ENCODE measurements around the gene FUCA2.

FUCA2 gene

GRCh38 chr6:143510991-143511891 lies at the start of gene FUCA2:
Gene FUCA2, minus strand, starts transcription at chr6:143511720. Its CDS starts 86 bp downstream, at chr6:143511634.
- H3K36me3 ChIP-seq (ENCODE audit: control insufficient read depth, insufficient read depth, low read length) = no peaks in the 10 kb centered on the region
- H3K4me1 ChIP-seq (ENCODE audit: control insufficient read depth, insufficient read depth, low read length) = peaks cover under 1% of the 10 kb centered on the region
- H3K9me3 ChIP-seq (ENCODE audit: control insufficient read depth, insufficient read depth, low read length) = no peaks in the 10 kb centered on the region
- peak within 1 kb of the TSS; percentile 85 for H3K4me3 ChIP-seq (ENCODE audit: low read depth, low read length)
- H3K27me3 ChIP-seq (ENCODE audit: control insufficient read depth, insufficient read depth, low read length) = peaks cover 4% of the 10 kb centered on the region
- peak within 1 kb of the TSS; percentile 96 for H3K9ac ChIP-seq (ENCODE audit: low read depth, low read length)

GRCh38 chr6:143561105-143561704 lies 49.7 kb upstream of the FUCA2 start:
- H3K27me3 ChIP-seq (ENCODE audit: control insufficient read depth, insufficient read depth, low read length) = no peaks in the 10 kb centered on the region
- no peak overlapping the region for H3K9ac ChIP-seq (ENCODE audit: low read depth, low read length)

GRCh38 chr6:143559051-143559660 lies 47.6 kb upstream of the FUCA2 start:
- Histone ChIP-seq H3K4me1 (ENCODE audit: control insufficient read depth, insufficient read depth, low read length) (no peaks in the 10 kb centered on the region), H3K36me3 (ENCODE audit: control insufficient read depth, insufficient read depth, low read length) (no peaks in the 10 kb centered on the region), H3K9me3 (ENCODE audit: control insufficient read depth, insufficient read depth, low read length) (no peaks in the 10 kb centered on the region)

More at GRCh38 chr6:143561105-143561704, 49.7 kb upstream of the FUCA2 start:
- H3K36me3 ChIP-seq (ENCODE audit: control insufficient read depth, insufficient read depth, low read length) = no peaks in the 10 kb centered on the region
- H3K4me3 ChIP-seq (ENCODE audit: low read depth, low read length) = no peak overlapping the region
- H3K9me3 ChIP-seq (ENCODE audit: control insufficient read depth, insufficient read depth, low read length) = no peaks in the 10 kb centered on the region
- no peaks in the 10 kb centered on the region for H3K4me1 ChIP-seq (ENCODE audit: control insufficient read depth, insufficient read depth, low read length)

GRCh38 chr6:143556529-143556928 lies 45.0 kb upstream of the FUCA2 start:
- H3K9ac ChIP-seq (ENCODE audit: low read depth, low read length) = no peak overlapping the region

More at GRCh38 chr6:143559051-143559660, 47.6 kb upstream of the FUCA2 start:
- no peaks in the 10 kb centered on the region for H3K27me3 ChIP-seq (ENCODE audit: control insufficient read depth, insufficient read depth, low read length)
- H3K4me3 ChIP-seq (ENCODE audit: low read depth, low read length) = no peak overlapping the region
- H3K9ac ChIP-seq (ENCODE audit: low read depth, low read length) = no peak overlapping the region

GRCh38 chr6:143555582-143555981 lies 44.1 kb upstream of the FUCA2 start:
- no peaks in the 10 kb centered on the region for H3K4me1 ChIP-seq (ENCODE audit: control insufficient read depth, insufficient read depth, low read length)
- H3K36me3 ChIP-seq (ENCODE audit: control insufficient read depth, insufficient read depth, low read length) = no peaks in the 10 kb centered on the region
- H3K9ac ChIP-seq (ENCODE audit: low read depth, low read length) = no peak overlapping the region
- H3K27me3 ChIP-seq (ENCODE audit: control insufficient read depth, insufficient read depth, low read length) = no peaks in the 10 kb centered on the region
- H3K4me3 ChIP-seq (ENCODE audit: low read depth, low read length) = no peak overlapping the region
- no peaks in the 10 kb centered on the region for H3K9me3 ChIP-seq (ENCODE audit: control insufficient read depth, insufficient read depth, low read length)

More at GRCh38 chr6:143556529-143556928, 45.0 kb upstream of the FUCA2 start:
- no peak overlapping the region for H3K4me3 ChIP-seq (ENCODE audit: low read depth, low read length)
- no peaks in the 10 kb centered on the region for H3K27me3 ChIP-seq (ENCODE audit: control insufficient read depth, insufficient read depth, low read length)
- no peaks in the 10 kb centered on the region for H3K36me3 ChIP-seq (ENCODE audit: control insufficient read depth, insufficient read depth, low read length)
- no peaks in the 10 kb centered on the region for H3K4me1 ChIP-seq (ENCODE audit: control insufficient read depth, insufficient read depth, low read length)
- H3K9me3 ChIP-seq (ENCODE audit: control insufficient read depth, insufficient read depth, low read length) = no peaks in the 10 kb centered on the region

GRCh38 chr6:143555071-143555492 lies 43.6 kb upstream of the FUCA2 start:
- no peaks in the 10 kb centered on the region for H3K9me3 ChIP-seq (ENCODE audit: control insufficient read depth, insufficient read depth, low read length)
- H3K4me3 ChIP-seq (ENCODE audit: low read depth, low read length) = no peak overlapping the region
- no peaks in the 10 kb centered on the region for H3K36me3 ChIP-seq (ENCODE audit: control insufficient read depth, insufficient read depth, low read length)
- H3K4me1 ChIP-seq (ENCODE audit: control insufficient read depth, insufficient read depth, low read length) = no peaks in the 10 kb centered on the region
- no peak overlapping the region for H3K9ac ChIP-seq (ENCODE audit: low read depth, low read length)
- no peaks in the 10 kb centered on the region for H3K27me3 ChIP-seq (ENCODE audit: control insufficient read depth, insufficient read depth, low read length)

GRCh38 chr6:143553337-143553736 lies 41.8 kb upstream of the FUCA2 start:
- H3K4me1 ChIP-seq (ENCODE audit: control insufficient read depth, insufficient read depth, low read length) = no peaks in the 10 kb centered on the region
- no peak overlapping the region for H3K4me3 ChIP-seq (ENCODE audit: low read depth, low read length)
- no peaks in the 10 kb centered on the region for H3K36me3 ChIP-seq (ENCODE audit: control insufficient read depth, insufficient read depth, low read length)
- H3K9me3 ChIP-seq (ENCODE audit: control insufficient read depth, insufficient read depth, low read length) = no peaks in the 10 kb centered on the region
- H3K9ac ChIP-seq (ENCODE audit: low read depth, low read length) = no peak overlapping the region
- no peaks in the 10 kb centered on the region for H3K27me3 ChIP-seq (ENCODE audit: control insufficient read depth, insufficient read depth, low read length)

- H3K27me3 ChIP-seq (ENCODE audit: control insufficient read depth, insufficient read depth, low read length) = no peaks in the 10 kb centered on the region
- no peak overlapping the region for H3K9ac ChIP-seq (ENCODE audit: low read depth, low read length)
- no peaks in the 10 kb centered on the region for H3K9me3 ChIP-seq (ENCODE audit: control insufficient read depth, insufficient read depth, low read length)
- H3K36me3 ChIP-seq (ENCODE audit: control insufficient read depth, insufficient read depth, low read length) = no peaks in the 10 kb centered on the region
- H3K4me3 ChIP-seq (ENCODE audit: low read depth, low read length) = no peak overlapping the region
- no peaks in the 10 kb centered on the region for H3K4me1 ChIP-seq (ENCODE audit: control insufficient read depth, insufficient read depth, low read length)
These were observed 38.4 kb upstream of the FUCA2 start for GRCh38 chr6:143549949-143550268.

- H3K9me3 ChIP-seq (ENCODE audit: control insufficient read depth, insufficient read depth, low read length) = no peaks in the 10 kb centered on the region
- no peaks in the 10 kb centered on the region for H3K36me3 ChIP-seq (ENCODE audit: control insufficient read depth, insufficient read depth, low read length)
- H3K9ac ChIP-seq (ENCODE audit: low read depth, low read length) = no peak overlapping the region
- no peaks in the 10 kb centered on the region for H3K4me1 ChIP-seq (ENCODE audit: control insufficient read depth, insufficient read depth, low read length)
- H3K27me3 ChIP-seq (ENCODE audit: control insufficient read depth, insufficient read depth, low read length) = no peaks in the 10 kb centered on the region
- no peak overlapping the region for H3K4me3 ChIP-seq (ENCODE audit: low read depth, low read length)
These were observed 37.9 kb upstream of the FUCA2 start for GRCh38 chr6:143549221-143549948.

GRCh38 chr6:143546599-143546998 lies 35.1 kb upstream of the FUCA2 start:
- no peak overlapping the region for H3K9ac ChIP-seq (ENCODE audit: low read depth, low read length)
- no peaks in the 10 kb centered on the region for H3K36me3 ChIP-seq (ENCODE audit: control insufficient read depth, insufficient read depth, low read length)
- no peak overlapping the region for H3K4me3 ChIP-seq (ENCODE audit: low read depth, low read length)
- no peaks in the 10 kb centered on the region for H3K9me3 ChIP-seq (ENCODE audit: control insufficient read depth, insufficient read depth, low read length)
- peaks cover 3% of the 10 kb centered on the region for H3K4me1 ChIP-seq (ENCODE audit: control insufficient read depth, insufficient read depth, low read length)
- H3K27me3 ChIP-seq (ENCODE audit: control insufficient read depth, insufficient read depth, low read length) = peaks cover 2% of the 10 kb centered on the region

GRCh38 chr6:143545976-143546547 lies 34.5 kb upstream of the FUCA2 start:
- H3K4me3 ChIP-seq (ENCODE audit: low read depth, low read length) = no peak overlapping the region
- H3K36me3 ChIP-seq (ENCODE audit: control insufficient read depth, insufficient read depth, low read length) = no peaks in the 10 kb centered on the region
- no peak overlapping the region for H3K9ac ChIP-seq (ENCODE audit: low read depth, low read length)
- H3K4me1 ChIP-seq (ENCODE audit: control insufficient read depth, insufficient read depth, low read length) = peaks cover 3% of the 10 kb centered on the region
- no peaks in the 10 kb centered on the region for H3K9me3 ChIP-seq (ENCODE audit: control insufficient read depth, insufficient read depth, low read length)
- peaks cover 4% of the 10 kb centered on the region for H3K27me3 ChIP-seq (ENCODE audit: control insufficient read depth, insufficient read depth, low read length)

Measured in iPS-15b (cell line).